GM21723 (cell line): ENCODE results near the gene ALDH3A2.

Experiments used
- ATAC-seq: cut with Tn5 transposase; IDR thresholded peaks from one replicate; pipeline ENCODE4 v1.9.1; 2021; ENCODE audit warnings: mild to moderate bottlenecking, moderate library complexity; ENCODE audit not compliant: unreplicated experiment

The ALDH3A2 gene

DNA sequence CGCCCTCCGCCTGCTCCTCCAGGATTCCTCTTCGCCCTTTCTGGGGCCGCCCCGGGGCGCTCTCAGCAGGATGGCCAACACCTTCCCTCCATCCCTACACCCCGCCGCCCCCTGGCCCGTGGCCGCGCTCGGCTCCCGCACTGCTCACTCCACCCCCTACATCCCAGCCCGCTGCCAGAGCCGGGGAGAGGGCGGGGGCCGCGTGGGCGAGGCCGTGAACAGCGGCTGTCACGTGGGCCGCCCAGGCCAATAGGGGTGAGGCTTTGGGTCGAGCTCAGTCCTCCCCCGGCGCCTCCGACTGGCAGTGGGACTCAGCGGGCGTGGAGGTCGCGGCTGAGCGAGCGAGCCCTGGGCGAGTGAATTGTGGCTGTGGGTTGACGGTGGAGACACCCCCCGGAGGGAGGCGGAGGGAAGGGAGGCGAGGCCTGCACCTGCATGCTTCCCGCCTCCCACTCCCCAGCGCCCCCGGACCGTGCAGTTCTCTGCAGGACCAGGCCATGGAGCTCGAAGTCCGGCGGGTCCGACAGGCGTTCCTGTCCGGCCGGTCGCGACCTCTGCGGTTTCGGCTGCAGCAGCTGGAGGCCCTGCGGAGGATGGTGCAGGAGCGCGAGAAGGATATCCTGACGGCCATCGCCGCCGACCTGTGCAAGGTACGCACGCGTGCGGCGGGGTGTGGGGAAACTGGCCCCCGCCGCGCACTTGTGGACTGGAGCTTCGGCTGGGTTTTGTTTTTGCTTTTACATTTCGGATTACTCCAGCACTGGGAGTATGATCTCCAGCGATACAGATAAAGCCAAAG lies at the start of gene ALDH3A2:
Gene ALDH3A2, plus strand, starts transcription at position 277 of the 799 bp plus-strand sequence. Its CDS starts 221 bp downstream, at position 498.
- ATAC-seq: peak; percentile 90

DNA sequence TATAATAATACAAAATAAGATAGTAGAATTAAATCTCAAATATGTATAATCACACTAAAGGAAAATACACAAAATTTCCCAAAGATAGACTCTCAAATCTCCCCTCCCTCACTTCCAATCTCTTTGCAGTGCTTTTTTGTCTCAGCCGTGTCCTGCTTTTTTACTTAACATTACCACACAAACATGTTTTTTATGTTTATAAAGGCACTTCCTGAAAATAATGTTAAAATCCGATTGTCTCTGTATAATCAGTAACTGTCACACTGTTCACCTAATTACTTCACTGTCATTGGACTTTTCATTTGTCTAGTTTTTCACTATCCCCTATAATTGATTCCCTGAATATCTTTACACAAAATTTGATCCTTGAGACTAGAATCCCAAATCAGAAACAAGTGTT lies 38.2 kb upstream of the ALDH3A2 start:
- no peak for ATAC-seq

DNA sequence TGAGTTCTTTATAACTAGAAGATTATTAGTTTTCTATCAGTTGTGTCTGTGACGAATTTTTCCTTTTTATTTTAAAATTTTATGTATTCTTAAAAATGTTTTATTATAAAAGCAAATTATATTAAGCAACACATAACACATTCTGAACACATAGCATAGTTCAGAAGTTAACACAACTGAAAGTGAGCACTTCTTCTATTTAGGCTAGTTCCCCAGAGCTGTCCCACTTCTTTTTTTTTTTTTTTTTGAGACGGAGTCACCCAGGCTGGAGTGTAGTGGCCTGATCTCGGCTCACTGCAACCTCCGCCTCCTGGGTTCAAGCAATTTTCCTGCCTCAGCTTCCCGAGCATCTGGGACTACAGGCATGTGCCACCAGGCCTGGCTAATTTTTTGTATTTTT lies 37.7 kb upstream of the ALDH3A2 start:
- ATAC-seq: no peak

DNA sequence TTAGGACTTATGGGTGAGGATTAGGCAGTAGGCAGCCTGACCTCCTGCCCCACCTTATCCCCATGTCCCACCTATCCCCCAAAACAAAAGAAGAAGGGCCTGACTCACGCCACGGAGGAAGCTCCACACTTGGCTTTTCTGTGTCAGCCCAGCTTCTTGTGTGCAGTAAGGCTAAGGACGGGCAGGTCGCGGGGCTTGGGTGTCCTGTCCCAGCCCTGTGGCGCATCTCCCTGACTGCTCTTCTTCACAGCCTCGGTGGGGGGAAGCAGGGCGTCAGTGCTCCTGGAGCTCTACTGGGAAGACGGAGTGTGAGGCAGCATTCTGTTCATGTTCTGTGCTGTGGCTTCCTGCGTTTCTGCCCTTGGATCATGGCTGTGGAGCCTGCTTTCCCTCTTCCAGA lies 34.6 kb upstream of the ALDH3A2 start:
- ATAC-seq: no peak

DNA sequence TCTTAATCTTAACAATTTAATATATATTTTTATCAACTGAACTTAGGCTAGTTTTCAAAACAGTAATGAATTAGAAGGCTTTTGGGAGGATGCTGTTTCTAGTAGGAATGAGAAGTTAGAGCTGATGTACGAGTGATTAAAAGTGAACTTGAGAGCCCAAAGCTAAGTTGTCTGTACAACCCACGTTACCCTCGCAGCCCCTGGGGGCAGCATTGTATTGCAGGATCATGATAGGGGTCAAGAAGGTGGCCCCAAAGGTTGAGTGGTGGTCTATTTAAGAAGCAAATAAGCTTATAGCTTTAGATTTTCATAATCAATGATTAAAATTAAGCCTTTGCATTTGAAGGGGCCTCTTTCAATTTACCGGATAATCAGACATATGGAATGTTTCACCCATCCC lies 33.7 kb upstream of the ALDH3A2 start:
- no peak for ATAC-seq

DNA sequence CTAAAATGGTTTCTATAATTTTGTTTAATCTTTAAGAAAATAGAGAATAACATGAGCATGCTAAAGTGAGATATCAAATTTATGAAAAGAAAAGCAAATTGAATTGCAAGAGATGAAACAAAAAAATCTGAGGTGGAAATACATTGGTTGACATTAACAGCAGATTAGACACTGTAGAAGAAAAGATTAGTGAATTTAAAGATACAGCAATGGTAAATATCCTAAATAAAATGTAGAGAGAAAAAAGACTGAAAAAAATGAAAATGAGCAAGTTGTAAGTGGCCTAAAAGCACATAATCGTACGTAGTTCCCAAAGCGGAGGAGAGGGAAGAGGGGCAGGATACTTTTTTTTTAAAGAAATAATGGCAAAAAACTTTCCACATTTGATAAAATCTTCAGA lies 30.5 kb upstream of the ALDH3A2 start:
- ATAC-seq: no peak

DNA sequence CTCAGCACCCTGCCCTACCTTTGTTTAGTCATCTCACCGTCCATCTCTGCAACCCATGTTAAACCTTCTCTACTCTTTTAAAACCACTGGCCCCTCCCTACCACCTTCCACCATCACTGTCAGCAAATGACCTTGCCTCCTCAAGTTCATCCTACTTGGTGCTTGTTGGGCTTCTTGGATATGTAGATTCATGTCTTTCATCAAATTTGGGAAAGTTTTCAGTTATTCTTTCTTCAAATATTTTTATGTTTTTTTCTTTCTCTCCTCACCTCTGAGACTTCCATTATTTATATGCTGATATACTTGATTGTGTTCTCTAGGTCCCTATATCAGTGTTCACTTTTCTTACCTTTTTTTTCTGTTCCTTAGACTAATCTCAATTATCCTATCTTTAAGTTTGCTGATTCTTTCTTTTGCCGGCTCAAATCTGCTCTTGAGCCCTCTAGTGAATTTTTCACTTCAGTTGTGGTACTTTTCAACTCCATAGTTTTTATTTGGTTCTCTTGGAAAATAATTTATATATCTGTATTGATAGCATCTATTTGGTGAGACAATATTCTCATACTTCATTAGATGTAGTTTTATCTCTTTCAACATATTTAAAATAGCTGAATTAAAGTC lies 28.7 kb upstream of the ALDH3A2 start:
- ATAC-seq: no peak

DNA sequence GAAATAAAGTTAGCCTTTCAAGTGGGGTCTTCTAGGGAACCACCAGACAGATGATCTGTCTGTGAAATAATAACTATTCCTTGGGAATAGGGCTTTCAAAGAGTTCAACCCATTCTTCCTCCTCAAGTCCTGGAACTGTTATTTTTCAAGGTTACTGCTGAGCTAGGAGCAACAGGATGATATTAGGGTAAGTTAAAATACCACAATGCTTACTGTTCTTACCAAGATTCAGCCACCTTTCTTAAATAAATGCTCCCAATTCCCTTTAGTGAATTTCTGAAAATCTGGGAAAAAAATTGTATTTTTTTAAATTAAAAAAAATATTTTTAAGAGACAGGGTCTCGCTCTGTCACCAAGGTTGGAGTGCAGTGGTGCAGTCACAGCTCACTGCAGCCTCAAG lies 26.9 kb upstream of the ALDH3A2 start:
- no peak for ATAC-seq

DNA sequence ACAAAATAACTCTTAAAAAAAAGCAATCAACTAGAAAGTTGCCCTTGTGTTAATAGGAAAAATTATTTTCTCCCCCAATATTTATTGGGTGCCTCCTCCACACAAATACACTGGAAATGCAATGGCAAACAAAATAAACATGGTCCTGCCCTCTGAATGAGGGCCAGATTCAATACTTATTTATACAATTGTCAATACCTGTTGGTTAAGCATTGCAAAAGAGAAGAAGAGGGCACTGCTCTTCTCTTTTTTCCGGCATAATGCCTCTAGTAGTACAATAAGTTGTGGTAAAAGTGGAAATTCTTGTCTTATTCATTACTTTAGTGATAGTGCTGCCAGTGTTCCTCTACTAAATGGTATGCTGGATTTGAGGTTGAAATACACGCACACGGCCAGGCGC lies 22.5 kb upstream of the ALDH3A2 start:
- ATAC-seq: no peak

DNA sequence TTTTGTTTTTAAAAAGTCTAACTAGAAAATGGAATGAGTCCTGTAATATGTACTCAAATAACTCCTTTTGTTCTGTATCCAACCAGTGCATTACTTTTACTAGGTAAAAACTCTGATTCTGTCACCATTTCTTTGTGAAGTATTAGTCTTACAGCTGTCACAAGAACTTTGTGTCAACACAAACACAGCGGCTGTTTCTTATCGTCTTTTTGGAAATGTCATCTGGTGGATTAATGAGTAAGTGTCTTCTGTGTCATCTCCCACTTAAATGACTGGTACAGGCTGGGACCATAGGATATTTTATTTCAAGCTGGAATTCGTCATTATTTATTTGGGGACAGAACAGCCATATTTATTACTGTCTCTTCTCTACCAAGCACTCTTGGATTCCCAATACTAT lies 19.1 kb upstream of the ALDH3A2 start:
- no peak for ATAC-seq

DNA sequence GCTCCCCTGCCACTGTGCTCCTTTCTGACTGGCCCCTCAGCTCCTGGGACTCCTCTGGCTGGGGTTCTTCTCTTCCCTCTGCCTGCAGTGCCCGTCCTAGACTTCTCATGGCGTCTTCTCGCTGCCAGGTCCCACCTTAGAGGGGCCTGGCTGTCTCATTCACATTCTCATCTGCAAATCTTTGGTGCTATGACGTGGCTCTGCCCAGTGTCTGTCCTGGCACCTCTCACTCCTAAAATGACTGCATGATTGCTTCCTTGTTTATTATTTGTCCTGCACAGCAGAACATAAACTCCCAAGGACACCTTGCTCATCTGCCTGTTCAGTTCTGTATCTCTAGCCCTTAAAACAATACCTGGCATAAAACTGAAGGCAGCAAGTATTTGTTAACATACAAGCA lies 18.5 kb upstream of the ALDH3A2 start:
- no peak for ATAC-seq

DNA sequence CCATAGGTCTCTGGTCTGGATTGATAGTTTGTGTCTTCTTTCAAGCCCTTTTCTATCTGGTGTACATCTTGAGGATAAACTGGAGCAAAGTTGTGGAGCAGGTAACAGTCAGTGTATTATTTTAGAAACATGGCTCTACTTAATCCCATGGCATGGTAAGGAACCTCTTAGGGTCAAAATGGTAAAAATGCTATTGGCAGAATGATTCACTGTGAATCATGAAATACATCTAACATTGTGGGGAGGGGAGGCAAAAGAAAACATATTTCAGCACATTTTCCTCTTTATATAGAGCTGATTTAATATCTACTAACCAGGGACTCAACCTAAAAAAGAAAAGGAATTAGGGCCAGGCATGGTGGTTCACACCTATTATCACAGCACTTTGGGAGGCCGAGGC lies 17.9 kb upstream of the ALDH3A2 start:
- no peak for ATAC-seq

DNA sequence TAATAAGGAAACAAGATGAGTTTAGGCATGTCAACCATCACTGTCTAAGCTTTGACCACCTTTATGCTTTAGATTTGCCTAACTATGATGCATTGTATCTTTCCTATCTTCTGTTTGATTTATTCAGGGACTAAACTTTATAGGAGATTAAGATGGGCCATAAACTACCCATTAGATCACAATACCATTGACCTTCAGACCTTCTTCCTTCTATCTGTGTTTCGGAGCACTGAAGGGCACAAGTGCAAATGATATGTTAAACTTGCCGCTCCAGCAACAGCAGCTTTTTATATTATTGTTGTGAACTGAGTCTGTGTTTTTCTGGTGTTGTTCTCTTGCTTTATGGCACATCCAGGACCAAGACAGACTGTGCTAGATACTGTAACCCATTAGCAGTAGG lies 16.6 kb upstream of the ALDH3A2 start:
- no peak for ATAC-seq

DNA sequence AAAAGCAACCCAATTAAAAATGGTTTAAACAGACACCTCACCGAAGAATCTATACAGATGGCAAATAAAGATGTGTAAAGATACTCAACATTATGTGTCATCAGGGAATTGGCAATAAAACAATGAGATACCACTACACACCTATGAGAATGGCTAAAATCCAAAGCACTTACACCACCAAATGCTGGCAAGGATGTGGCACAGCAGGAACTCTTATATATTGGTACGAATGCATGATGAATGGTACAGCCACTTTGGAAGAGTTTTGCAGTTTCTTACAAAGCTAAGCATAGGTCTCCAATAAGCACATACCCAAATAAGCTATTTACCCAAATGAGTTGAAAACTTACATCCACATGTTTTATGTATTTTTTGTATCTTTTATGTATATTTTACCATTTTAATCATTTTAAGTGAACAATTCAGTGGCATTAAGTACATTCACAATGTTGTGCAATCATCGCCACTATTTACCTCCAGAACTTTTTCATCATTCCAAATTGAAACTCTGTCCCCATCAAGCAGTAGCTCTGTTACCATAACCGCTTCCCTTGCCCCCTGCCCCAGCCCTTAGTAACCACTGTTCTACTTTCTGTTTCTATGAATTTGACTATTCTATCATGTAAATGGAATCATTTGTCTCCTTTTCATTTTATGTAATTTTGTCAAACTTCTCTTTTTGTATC lies 6.7 kb upstream of the ALDH3A2 start:
- ATAC-seq: no peak

DNA sequence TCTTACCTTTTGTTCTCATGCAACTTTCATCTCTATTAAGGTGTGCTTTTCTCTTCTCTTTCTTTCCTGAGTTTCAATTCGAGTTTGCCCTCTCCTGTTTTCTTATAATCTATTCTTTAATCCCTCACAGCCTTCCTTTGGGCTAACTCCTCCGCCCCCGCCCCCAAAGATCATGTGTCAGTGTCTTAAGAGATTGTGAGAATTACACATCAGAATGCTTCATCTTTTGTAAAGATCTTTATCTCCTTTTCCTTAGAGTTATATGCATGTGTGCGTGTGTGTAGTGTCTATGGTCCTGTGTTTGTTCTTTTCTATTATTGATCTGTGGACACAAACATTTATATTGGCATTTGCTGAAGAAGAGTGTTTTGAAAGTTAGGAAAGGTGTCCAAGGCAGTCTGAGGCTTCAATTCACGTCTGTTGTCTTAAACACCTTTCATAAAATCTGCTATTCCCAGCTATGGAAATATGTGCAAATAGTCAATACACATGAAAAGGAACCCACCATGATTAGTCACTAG lies 6.1 kb upstream of the ALDH3A2 start:
- ATAC-seq: no peak

DNA sequence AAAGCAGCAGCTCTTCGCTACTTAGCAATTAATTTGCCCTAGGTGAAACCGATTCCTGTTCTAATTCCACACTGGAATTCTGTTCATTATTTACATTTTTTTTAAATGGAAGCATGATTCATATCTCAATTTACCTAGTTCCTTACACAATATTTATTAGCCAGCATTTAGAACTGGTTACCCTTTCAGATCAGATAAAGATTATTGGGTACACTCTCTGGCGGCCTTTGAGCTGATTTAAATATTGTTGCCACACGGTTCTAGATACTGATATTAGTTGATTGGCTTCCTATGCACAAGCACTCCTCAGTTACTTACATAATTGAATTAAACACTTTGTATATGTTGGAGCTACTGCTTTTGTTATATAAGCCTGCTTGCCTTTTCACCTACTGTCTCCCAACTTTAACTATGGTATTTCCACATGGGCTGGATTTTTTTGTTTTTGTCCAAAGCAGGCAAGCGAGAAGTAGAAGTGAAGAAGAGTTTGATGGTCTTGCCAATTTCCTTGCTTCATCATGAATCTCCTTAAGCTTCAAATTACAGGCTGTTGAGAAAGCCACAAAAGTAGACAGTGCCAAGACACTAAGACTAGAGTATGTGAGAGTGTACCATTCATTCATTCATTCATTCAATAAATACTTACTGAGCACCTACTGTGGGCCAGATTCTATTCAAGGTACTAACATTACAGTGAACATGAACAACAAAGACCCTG lies 3.9 kb upstream of the ALDH3A2 start:
- no peak for ATAC-seq

DNA sequence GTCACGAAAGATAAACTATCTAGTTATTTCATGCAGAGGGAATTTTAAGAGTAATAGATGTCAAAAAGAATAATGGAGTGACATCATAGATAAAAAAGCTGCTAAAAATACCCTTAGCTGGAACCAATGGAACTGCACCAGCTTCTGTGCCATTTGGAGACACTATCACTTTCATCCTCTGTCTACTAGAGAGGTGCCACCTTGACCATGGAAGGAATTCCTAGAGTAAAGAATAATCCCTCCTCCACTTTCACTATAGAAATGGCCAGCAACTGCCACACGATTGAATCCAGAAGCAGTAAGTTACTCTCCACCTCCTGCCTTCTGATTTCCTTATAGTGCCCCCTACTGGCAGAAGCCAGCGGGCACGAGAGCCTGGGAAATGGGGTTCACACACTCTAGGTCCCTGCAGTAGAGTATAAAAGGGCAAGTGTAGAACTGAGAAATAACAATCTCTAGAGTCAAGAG lies 2.8 kb upstream of the ALDH3A2 start:
- no peak for ATAC-seq

DNA sequence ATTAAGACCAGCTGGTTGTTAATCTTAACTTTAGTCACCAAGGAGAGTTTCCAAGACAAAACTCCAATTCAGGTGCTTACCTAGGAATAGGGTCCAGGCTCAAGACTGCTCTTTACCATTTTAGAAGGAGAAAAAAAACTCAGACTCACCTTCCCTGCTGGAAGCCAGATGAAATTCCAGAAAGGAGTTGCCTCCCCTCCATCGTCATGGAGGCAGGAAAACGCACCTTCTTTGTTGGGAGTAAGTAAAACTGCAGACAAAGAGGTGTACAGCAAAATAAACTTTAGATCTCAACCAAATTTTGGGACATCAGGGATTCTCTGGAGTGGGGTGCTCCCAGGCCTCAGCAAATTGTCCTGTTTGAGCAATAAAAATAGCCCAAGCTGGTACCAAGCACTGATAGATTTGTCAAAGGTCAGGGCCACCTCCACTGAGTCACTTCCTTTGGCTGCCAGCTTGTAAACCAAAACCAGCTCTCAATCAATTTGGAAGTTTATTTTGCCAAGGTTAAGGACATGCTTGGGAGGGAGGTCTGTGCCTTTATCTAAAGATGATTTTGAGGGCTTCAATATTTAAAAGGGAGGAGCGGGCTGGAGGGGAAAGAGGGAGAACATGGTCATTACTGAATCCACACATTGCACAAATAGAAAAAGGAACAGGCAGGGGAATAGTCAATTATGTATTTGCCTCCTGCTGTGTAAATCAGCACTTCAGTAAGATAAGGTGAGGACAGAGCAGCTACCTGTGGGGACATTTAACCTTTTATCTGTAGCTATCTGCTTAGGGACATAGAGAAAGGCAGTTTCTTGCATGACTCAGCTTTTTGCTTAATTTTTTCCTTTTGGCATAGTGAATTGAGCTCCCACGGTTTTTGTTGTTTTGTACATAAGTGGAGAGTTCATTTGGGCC lies 1.5 kb upstream of the ALDH3A2 start:
- no peak for ATAC-seq

DNA sequence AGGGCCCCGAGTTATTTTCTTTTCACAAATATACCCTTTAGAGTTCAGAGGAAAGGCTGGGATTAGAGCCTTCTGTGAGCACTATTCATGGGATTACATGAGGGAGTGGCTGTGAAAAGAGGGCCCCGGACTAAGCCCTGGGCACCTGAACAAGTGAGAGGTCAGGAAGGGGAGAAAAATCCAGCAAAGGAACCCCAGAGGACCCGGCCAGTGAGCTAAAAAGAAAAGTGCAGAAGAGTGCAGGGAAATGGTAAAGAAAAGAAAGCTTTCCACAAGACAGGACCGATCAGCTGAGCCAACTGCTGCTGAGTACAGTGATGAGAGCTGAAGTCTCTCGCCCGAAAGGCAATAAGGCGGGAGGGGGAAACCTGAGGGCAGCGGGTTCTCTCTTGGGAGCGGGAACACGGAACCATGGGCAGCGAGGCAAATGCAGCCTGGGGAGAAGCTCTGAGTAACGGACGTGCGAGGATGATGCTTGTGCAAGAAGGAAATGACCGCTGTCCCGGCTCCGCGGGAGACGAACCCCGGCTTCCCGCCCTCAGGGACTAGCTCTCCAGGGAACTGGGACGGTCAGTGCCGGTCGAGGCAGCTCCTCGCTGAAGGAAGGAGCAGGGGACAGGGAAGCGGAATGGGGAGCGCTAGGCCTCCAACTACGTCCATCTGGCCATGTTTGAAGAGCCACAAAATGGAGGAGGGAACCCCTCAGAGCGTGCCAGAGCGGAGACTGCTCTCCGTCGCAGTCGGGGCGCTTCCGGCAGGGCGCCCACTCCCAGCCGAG lies 665 bp upstream of the ALDH3A2 start:
- peak; percentile 35 for ATAC-seq

DNA sequence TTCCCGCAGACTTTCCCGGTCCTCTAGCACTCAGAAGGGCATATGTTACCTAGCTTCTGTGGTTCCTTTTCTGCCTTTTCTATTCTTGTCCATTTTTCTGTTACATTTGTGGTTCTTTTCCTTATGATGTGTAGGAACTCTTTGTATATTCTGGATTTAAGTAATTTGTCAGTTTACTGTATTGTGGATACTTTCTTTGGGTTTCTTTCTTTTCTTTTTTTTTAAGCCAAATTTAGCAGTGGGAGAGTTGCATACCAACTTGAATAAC lies 657 bp downstream of the ALDH3A2 start:
- ATAC-seq: no peak
